CD4-positive, CD25-positive, alpha-beta regulatory T cell (primary cell): ENCODE results near the gene ABTB2. TPM values are rescaled to one million over a fixed set of nuclear protein-coding genes. Genes with fewer than 3 reads are reported as not detected.
A peak's percentile ranks its signal among the peaks of the same experiment; 100 is the strongest.

Source experiments
- ATAC-seq, 2 donors: fragments of 150-1000 bp; cut with Tn5 transposase; one replicate each; pipeline ENCODE4 v1.10.0; 2021; ENCODE audit warnings: low read depth in 2 of 2, moderate number of reproducible peaks in 2 of 2, moderate library complexity in 1 of 2
- DNase-seq, 3 donors: peaks; one replicate each; pipeline versions ENCODE4 v3.0.0 to v3.0.0-alpha.2; 2012 to 2022; ENCODE audit warnings: mixed read lengths in 1 of 3
- H3K27ac ChIP-seq: one replicate; pipeline ENCODE4 v1.7.0; 2013; ENCODE audit warnings: mild to moderate bottlenecking, low read length; ENCODE audit not compliant: insufficient read depth, poor library complexity, severe bottlenecking
- H3K27me3 ChIP-seq: one replicate; pipeline ENCODE4 v1.7.0; 2013; ENCODE audit warnings: low read length; ENCODE audit not compliant: control insufficient read depth, insufficient read depth
- H3K36me3 ChIP-seq: one replicate; pipeline ENCODE4 v1.7.0; 2013; ENCODE audit warnings: mild to moderate bottlenecking, low read length, moderate library complexity; ENCODE audit not compliant: control insufficient read depth, insufficient read depth
- H3K4me1 ChIP-seq: 2 replicates; pipeline ENCODE4 v1.7.0; 2013; ENCODE audit warnings: mild to moderate bottlenecking, low read length; ENCODE audit not compliant: insufficient read depth, control insufficient read depth, poor library complexity, severe bottlenecking
- H3K4me3 ChIP-seq: one replicate; pipeline ENCODE4 v1.7.0; 2013; ENCODE audit warnings: low read depth, mild to moderate bottlenecking, low read length, moderate library complexity
- H3K9me3 ChIP-seq, 2 experiments: 1 replicate in 1 of 2; 2 replicates in 1 of 2; pipeline ENCODE4 v1.7.0; 2013; ENCODE audit warnings: low read length in 2 of 2, mild to moderate bottlenecking in 1 of 2, moderate library complexity in 1 of 2; ENCODE audit not compliant: control insufficient read depth in 2 of 2
- H3K27ac Mint-ChIP-seq, 3 donors: one replicate each; pipeline ENCODE4 v1.8.0; 2020 to 2022; ENCODE audit warnings: mild to moderate bottlenecking in 3 of 3, mixed read lengths in 3 of 3, moderate library complexity in 2 of 3
- H3K27me3 Mint-ChIP-seq: one replicate; pipeline ENCODE4 v1.8.0; 2022; ENCODE audit warnings: mild to moderate bottlenecking, mixed read lengths
- H3K36me3 Mint-ChIP-seq: one replicate; pipeline ENCODE4 v1.8.0; 2020; ENCODE audit warnings: mixed read lengths
- H3K4me1 Mint-ChIP-seq, 4 donors: one replicate each; pipeline ENCODE4 v1.8.0; 2020 to 2022; ENCODE audit warnings: mixed read lengths in 4 of 4, mild to moderate bottlenecking in 1 of 4
- H3K4me3 Mint-ChIP-seq, 4 donors: one replicate each; pipeline ENCODE4 v1.8.0; 2020 to 2022; ENCODE audit warnings: mild to moderate bottlenecking in 4 of 4, mixed read lengths in 4 of 4, moderate library complexity in 3 of 4
- H3K9me3 Mint-ChIP-seq, 7 donors: one replicate each; pipeline ENCODE4 v1.8.0; 2020 to 2022; ENCODE audit warnings: mixed read lengths in 7 of 7, mild to moderate bottlenecking in 3 of 7, moderate library complexity in 2 of 7
- polyA plus RNA-seq, 4 donors: library from polyadenylated mRNA; unstranded; fragments of 300-500 nt; fragmentation: Illumina TruSeq; gene quantifications; one replicate each; pipeline ENCODE4 v1.2.3, GENCODE V29; 2021
- total RNA-seq: library from RNA; stranded (reverse); gene quantifications from one replicate; pipeline ENCODE4 v1.2.3, GENCODE V29; 2022

The ABTB2 gene
- total and polyA plus RNA-seq, 5 donors from 2014 or later: 0.12 to 0.89 (median 0.13) TPM; not detected in 2

GRCh38 chr11:34380696-34381095 is 22.9 kb upstream of the ABTB2 start:
- Mint-ChIP-seq H3K4me1 (no peaks in the 10 kb centered on the region), H3K36me3 (no peaks in the 10 kb centered on the region), H3K9me3 (peaks cover 0 to 18% (median 12%) of the 10 kb centered on the region in 7 donors), H3K27ac (no peak overlapping the region), H3K4me3 (no peak overlapping the region), H3K27me3 (peaks cover 31% of the 10 kb centered on the region)
- Histone ChIP-seq H3K4me1 (no peaks in the 10 kb centered on the region), H3K4me3 (no peak overlapping the region), H3K9me3 (peaks cover 13 to 21% of the 10 kb centered on the region in 2 experiments), H3K36me3 (no peaks in the 10 kb centered on the region), H3K27me3 (peaks cover 4% of the 10 kb centered on the region), H3K27ac (no peak overlapping the region)
- DNase-seq (no peak), ATAC-seq (no peak)

GRCh38 chr11:34379539-34379938 is 21.7 kb upstream of the ABTB2 start:
- no peak overlapping the region for H3K27ac ChIP-seq
- H3K4me1 ChIP-seq: no peaks in the 10 kb centered on the region
- H3K27me3 ChIP-seq: peaks cover 4% of the 10 kb centered on the region
- no peaks in the 10 kb centered on the region for H3K36me3 ChIP-seq
- H3K4me1 Mint-ChIP-seq: no peaks in the 10 kb centered on the region
- DNase-seq: no peak
- no peak for ATAC-seq
- no peaks in the 10 kb centered on the region for H3K36me3 Mint-ChIP-seq
- H3K27ac Mint-ChIP-seq: no peak overlapping the region
- no peak overlapping the region for H3K4me3 Mint-ChIP-seq
- H3K4me3 ChIP-seq: no peak overlapping the region
- peaks cover 1 to 23% (median 18%) of the 10 kb centered on the region in 7 donors for H3K9me3 Mint-ChIP-seq
- peaks cover 43% of the 10 kb centered on the region for H3K27me3 Mint-ChIP-seq
- peaks cover 13 to 21% of the 10 kb centered on the region in 2 experiments for H3K9me3 ChIP-seq

- no peaks in the 10 kb centered on the region for H3K4me1 ChIP-seq
- no peak overlapping the region for H3K27ac ChIP-seq
- Mint-ChIP-seq H3K36me3 (no peaks in the 10 kb centered on the region), H3K4me3 (no peak overlapping the region), H3K27me3 (peaks cover 42% of the 10 kb centered on the region), H3K4me1 (no peaks in the 10 kb centered on the region), H3K9me3 (peaks cover 1 to 27% (median 17%) of the 10 kb centered on the region in 7 donors), H3K27ac (no peak overlapping the region)
- peaks cover 4% of the 10 kb centered on the region for H3K27me3 ChIP-seq
- H3K9me3 ChIP-seq: peaks cover 13 to 21% of the 10 kb centered on the region in 2 experiments
- DNase-seq (no peak), ATAC-seq (no peak)
- no peaks in the 10 kb centered on the region for H3K36me3 ChIP-seq
- no peak overlapping the region for H3K4me3 ChIP-seq
These were observed 21.3 kb upstream of the ABTB2 start for GRCh38 chr11:34379079-34379478.

DNA sequence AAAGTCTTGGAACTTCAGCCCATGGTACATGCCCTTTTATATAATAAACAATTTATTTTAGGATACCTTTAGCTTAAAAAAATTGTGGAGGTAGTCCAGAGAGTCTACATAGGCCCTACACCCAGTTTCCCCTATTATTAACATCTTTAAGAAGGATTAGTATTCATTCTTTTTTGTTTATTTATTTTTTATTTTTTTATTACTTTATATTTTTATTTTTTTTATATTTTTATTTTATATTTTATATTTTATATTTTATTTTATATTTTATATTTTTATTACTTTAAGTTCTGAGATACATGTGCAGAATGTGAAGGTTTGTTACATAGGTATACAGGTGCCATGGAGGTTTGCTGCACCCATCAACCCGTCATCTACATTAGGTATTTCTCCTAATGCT is 15.9 kb upstream of the ABTB2 start:
- Mint-ChIP-seq H3K4me1 (peaks cover 0 to 6% (median 0%) of the 10 kb centered on the region in 4 donors), H3K9me3 (peaks cover 1 to 24% (median 10%) of the 10 kb centered on the region in 7 donors), H3K36me3 (no peaks in the 10 kb centered on the region), H3K4me3 (no peak overlapping the region), H3K27ac (no peak overlapping the region), H3K27me3 (peaks cover 27% of the 10 kb centered on the region)
- Histone ChIP-seq H3K4me1 (no peaks in the 10 kb centered on the region), H3K36me3 (no peaks in the 10 kb centered on the region), H3K4me3 (no peak overlapping the region), H3K27me3 (peaks cover 1% of the 10 kb centered on the region), H3K27ac (no peak overlapping the region), H3K9me3 (peaks cover 13 to 21% of the 10 kb centered on the region in 2 experiments)
- no peak for DNase-seq
- no peak for ATAC-seq

DNA sequence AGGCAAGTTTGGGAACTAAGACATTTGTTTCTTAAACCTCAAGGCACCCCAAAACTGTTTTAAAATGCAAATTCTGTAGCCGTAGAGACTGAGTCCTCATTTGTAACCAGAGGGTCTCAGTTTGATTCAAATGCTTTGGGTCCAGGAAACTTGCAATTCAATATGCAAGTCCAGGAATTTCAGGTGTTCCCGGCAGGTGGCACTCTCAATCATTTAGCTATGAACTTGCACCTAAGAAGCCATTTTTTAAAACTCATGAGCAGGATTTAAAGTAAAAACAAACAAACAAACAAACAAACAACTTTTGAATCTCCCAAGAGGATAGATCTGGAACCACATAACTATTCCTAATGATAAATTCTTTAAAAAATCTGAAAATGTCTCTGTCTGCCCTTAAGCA is 8.7 kb upstream of the ABTB2 start:
- peaks cover 4% of the 10 kb centered on the region for H3K27me3 ChIP-seq
- no peaks in the 10 kb centered on the region for H3K4me1 ChIP-seq
- H3K27ac ChIP-seq: no peak overlapping the region
- ATAC-seq (no peak), DNase-seq (peak in 1 of 3 donors; percentile 24)
- H3K4me3 Mint-ChIP-seq: no peak overlapping the region
- H3K4me3 ChIP-seq: no peak overlapping the region
- H3K27ac Mint-ChIP-seq: no peak overlapping the region
- no peaks in the 10 kb centered on the region for H3K36me3 Mint-ChIP-seq
- H3K9me3 ChIP-seq: no peaks in the 10 kb centered on the region
- no peaks in the 10 kb centered on the region for H3K36me3 ChIP-seq
- H3K4me1 Mint-ChIP-seq: peaks cover 0 to 6% (median 0%) of the 10 kb centered on the region in 4 donors
- peaks cover 21% of the 10 kb centered on the region for H3K27me3 Mint-ChIP-seq
- no peaks in the 10 kb centered on the region for H3K9me3 Mint-ChIP-seq

GRCh38 chr11:34364102-34364501 is 6.3 kb upstream of the ABTB2 start:
- H3K36me3 Mint-ChIP-seq: no peaks in the 10 kb centered on the region
- ATAC-seq (no peak), DNase-seq (no peak)
- H3K4me3 Mint-ChIP-seq: no peak overlapping the region
- Histone ChIP-seq H3K4me3 (no peak overlapping the region), H3K4me1 (peaks cover 6% of the 10 kb centered on the region), H3K27ac (no peak overlapping the region), H3K36me3 (no peaks in the 10 kb centered on the region), H3K9me3 (no peaks in the 10 kb centered on the region), H3K27me3 (peaks cover 15% of the 10 kb centered on the region)
- H3K4me1 Mint-ChIP-seq: peaks cover 0 to 5% (median 5%) of the 10 kb centered on the region in 4 donors
- H3K27ac Mint-ChIP-seq: no peak overlapping the region
- peaks cover 27% of the 10 kb centered on the region for H3K27me3 Mint-ChIP-seq
- no peaks in the 10 kb centered on the region for H3K9me3 Mint-ChIP-seq

GRCh38 chr11:34363363-34364084 is 5.7 kb upstream of the ABTB2 start:
- Histone ChIP-seq H3K27ac (no peak overlapping the region), H3K9me3 (no peaks in the 10 kb centered on the region), H3K4me3 (no peak overlapping the region), H3K36me3 (no peaks in the 10 kb centered on the region), H3K4me1 (peaks cover 12% of the 10 kb centered on the region), H3K27me3 (peaks cover 15% of the 10 kb centered on the region)
- Mint-ChIP-seq H3K27me3 (peaks cover 29% of the 10 kb centered on the region), H3K27ac (no peak overlapping the region), H3K9me3 (no peaks in the 10 kb centered on the region), H3K4me1 (peaks cover 2 to 7% (median 6%) of the 10 kb centered on the region in 4 donors), H3K36me3 (no peaks in the 10 kb centered on the region), H3K4me3 (no peak overlapping the region)
- ATAC-seq (no peak), DNase-seq (no peak)

GRCh38 chr11:34360046-34360445 is 2.2 kb upstream of the ABTB2 start:
- H3K27me3 Mint-ChIP-seq: peaks cover 33% of the 10 kb centered on the region

More at GRCh38 chr11:34360046-34360445, 2.2 kb upstream of the ABTB2 start:
- peaks cover 6 to 18% (median 11%) of the 10 kb centered on the region in 4 donors for H3K4me1 Mint-ChIP-seq
- H3K4me1 ChIP-seq: peaks cover 34% of the 10 kb centered on the region
- H3K36me3 ChIP-seq: no peaks in the 10 kb centered on the region
- no peaks in the 10 kb centered on the region for H3K36me3 Mint-ChIP-seq
- peak overlapping the region in 1 of 4 donors; percentile 92 for H3K4me3 Mint-ChIP-seq
- no peaks in the 10 kb centered on the region for H3K9me3 ChIP-seq
- no peak overlapping the region for H3K4me3 ChIP-seq
- H3K9me3 Mint-ChIP-seq: peaks cover 0 to 2% (median 0%) of the 10 kb centered on the region in 7 donors
- no peak for DNase-seq
- ATAC-seq: no peak
- H3K27ac Mint-ChIP-seq: no peak overlapping the region
- H3K27me3 ChIP-seq: peaks cover 23% of the 10 kb centered on the region
- H3K27ac ChIP-seq: no peak overlapping the region
